SK-N-SH (cell line): Measurements from ENCODE around the gene SH2B3.

Experiments used
- CTCF ChIP-seq: fragments of 200-600 bp; sonication (generic); IDR thresholded peaks from 2 replicates; pipeline ENCODE4 v1.6.1; 2017; ENCODE audit warnings: antibody characterized with exemption, mild to moderate bottlenecking, moderate library complexity
- NFIC ChIP-seq: IDR thresholded peaks from 2 replicates; pipeline ENCODE4 v1.4.0; 2012; ENCODE audit warnings: borderline replicate concordance

GRCh38 chr12:111467857-111468241, 62.1 kb downstream of the SH2B3 start:
- TF ChIP-seq CTCF (no peak), NFIC (no peak)
